COLO668 (cell line): Measurements from ENCODE around the gene SLC10A4.
"Not testable (repeated sequence)": the region's sequence is repeated elsewhere in the genome, so short reads cannot be mapped to it uniquely, and the experiment has no call there.

Experiments
- DNase-seq: peaks from one replicate; lab custom pipeline; 2025; ENCODE audit not compliant: unreplicated experiment; lab: John Stamatoyannopoulos, UW

The SLC10A4 gene

GRCh38 chr4:48483006-48483776 is at the start of gene SLC10A4:
Gene SLC10A4 (plus strand): TSS chr4:48483343. CDS start chr4:48483562, 219 bp downstream.
- peak; percentile 63 for DNase-seq

DNA sequence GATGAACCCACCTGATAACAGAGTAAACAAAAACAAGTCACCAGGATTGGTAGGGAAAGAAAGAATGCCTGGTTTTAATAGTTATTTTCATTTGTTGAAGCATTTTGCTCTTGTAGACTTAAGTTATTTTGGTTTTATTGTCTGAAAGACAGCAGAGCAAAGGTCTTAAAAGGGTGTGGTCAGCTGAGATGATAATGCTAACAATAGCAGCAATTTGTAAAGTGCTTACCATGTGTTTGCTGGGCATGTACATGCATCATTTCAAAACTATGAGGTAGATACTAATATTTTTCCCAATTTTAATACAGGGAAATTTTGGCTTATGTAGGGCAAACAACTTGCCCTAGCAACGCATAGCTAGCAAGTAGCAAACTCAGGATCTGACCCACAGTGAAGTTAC is 46.8 kb upstream of the SLC10A4 start:
- DNase-seq = no peak

GRCh38 chr4:48439988-48440387 is 43.2 kb upstream of the SLC10A4 start:
- no peak for DNase-seq

DNA sequence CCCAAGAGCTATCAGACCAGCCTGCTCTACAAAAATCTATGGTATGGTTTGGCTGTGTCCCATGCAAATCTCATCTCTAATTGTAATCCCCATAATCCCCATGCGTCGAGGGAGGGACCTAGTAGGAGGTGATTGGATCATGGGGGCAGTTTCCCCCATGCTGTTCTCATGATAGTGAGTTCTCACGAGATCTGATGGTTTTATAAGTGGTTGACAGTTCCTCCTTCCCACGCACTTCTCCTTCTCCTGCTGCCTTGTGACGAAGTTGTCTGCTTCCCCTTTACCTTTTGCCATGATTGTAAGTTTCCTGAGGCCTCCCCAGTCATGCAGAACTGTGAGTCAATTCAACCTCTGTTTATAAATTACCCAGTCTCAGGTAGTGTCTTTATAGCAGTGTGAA is 42.2 kb upstream of the SLC10A4 start:
- DNase-seq = not testable (repeated sequence)

DNA sequence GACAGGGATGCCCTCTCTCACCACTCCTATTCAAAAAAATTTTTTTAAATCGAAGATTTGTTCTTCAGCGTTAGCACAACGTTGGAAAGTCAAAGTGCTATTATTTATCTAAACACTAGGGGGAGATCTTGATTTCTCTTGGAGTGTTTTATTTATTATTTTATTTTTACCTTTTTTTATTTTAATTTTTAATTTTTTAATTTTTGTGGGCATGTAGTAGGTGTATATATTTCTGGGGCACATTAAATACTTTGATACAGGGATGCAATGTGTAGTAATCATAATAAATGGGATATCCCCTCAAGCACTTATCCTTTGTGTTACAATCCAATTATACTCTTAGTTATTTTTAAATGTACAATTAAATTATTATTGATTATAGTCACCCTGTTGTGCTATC is 37.4 kb upstream of the SLC10A4 start:
- no peak for DNase-seq

- no peak for DNase-seq
Measured at GRCh38 chr4:48446642-48447041, 36.5 kb upstream of the SLC10A4 start.

GRCh38 chr4:48449151-48449550 is 34.0 kb upstream of the SLC10A4 start:
- no peak for DNase-seq

GRCh38 chr4:48450740-48451139 is 32.4 kb upstream of the SLC10A4 start:
- no peak for DNase-seq

DNA sequence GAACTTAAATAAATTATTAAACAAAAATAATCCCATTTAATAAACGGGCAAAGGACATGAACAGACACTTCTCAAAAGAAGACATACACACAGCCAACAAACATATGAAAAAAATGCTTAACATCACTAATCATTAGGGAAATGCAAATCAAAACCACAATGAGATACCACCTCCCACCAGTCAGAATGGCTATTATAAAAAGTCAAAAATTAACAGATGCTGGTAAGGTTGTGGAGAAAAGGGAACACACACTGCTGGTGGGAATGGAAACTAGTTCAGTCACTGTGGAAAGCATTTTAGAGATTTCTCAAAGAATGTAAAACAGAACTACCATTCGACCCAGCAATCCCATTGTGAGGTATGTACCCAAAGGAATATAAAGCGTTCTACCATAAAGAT is 31.5 kb upstream of the SLC10A4 start:
- not testable (repeated sequence) for DNase-seq

DNA sequence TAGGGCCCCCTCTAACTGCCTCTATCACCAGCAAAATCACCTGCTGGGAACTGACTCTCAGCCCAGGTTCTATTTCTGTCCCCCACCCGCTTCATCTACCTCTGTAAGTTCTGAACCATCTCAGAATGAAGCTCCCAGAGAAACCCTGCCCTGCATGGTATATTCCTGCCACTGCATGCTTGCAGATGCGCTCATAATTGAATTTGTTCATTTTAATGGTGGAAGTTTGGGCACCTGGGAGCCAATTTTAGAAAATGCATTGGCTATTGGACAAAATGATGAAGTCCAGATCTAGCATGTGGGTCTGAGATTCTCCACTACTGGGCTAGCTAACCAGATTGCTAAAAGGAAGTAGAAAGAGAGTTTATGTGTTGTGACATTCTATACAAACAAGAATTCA is 28.6 kb upstream of the SLC10A4 start:
- no peak for DNase-seq

DNA sequence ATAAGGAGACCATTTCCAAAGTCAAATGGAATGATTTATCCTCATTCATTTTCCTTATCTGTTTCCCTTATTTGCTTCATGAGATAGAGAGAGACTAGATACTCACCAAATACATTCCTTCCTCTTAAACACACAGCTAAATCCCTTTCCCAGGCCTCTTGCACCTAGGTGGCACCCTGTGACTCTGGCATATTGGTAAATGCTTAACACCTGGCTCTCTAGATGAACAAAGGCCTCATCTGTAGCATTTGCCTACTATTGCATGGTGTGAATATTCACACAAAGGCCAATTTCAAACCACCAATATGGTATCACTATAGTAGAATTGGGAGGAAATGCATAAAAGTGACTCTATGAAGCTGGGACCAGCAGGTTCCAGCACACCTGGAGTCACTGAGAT is 22.1 kb upstream of the SLC10A4 start:
- DNase-seq = no peak

DNA sequence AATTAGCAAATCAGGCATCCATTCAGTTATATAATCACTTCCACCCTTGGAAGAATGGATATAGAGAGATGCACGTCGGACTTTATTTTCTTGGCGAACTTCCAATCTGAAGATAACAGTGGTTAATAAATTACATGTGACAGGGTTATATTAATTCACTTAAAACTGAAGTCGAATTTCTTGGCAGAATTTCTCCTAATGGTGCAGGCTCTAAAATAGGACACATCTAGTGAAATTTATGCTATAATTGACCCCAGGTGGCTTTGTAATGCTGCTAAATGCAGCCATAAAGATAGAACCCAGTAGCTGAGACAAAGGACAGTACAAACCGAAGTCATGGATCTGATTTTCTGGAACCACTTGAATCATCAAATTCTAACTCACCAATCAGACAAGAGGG is 20.8 kb upstream of the SLC10A4 start:
- DNase-seq = no peak

DNA sequence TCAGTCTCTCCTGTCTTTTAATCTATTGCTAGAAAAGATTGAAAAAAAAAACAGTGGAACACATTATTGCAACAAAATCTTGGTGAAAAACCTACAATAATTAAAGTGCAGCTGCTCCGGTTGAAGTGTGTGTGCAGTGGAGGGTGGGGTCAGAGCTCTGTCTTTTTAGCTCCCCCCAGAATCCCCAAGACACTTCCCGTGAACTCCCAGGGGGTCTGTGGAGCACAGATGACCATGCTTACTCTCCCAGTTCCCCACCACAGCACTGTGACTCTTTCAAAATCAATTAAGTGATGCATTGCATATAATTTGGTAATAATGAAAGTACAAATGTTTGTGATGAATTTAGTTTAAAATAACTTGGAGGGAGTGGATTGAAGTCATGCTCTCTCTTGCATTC is 15.7 kb upstream of the SLC10A4 start:
- no peak for DNase-seq

- DNase-seq = no peak
Measured at GRCh38 chr4:48467891-48468290, 15.3 kb upstream of the SLC10A4 start.

DNA sequence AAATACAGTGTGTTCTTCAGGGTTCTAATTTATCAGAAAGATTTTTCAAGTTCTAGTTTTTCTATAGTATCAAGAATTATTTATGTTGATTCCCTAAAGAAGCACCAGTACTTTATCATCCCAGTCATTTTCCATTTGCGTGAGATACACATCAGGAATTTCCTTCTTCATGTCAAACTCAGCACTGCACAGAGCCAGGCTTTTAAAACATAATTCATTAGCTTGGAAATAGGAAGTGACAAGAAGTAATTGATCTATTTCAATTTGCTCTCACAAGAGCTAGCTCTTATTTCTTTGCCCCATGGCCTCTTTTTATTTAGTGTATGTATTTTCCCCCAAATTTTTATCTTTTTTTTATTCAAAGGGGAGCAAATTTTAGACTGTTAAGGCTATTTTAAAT is 13.0 kb upstream of the SLC10A4 start:
- DNase-seq = no peak

DNA sequence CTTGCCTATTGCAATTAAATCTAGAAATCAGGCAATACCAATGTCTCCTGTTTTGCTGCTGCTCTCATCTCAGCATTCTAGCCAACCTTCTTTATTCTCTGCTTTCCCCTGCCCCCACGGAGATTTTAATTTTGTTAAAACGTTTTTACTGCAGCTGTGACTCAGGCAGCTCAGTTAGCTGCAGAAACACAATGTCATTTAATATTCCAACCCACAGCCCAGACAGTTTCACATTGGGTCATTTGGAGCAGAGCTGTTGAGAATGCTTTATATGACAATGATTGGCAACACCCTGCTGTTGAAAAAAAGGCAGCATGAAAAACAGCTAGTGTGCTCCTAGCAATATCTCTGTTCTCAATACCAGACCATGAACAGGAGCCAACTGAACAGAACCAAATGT is 12.6 kb upstream of the SLC10A4 start:
- no peak for DNase-seq

GRCh38 chr4:48472794-48473193 is 10.3 kb upstream of the SLC10A4 start:
- no peak for DNase-seq

DNA sequence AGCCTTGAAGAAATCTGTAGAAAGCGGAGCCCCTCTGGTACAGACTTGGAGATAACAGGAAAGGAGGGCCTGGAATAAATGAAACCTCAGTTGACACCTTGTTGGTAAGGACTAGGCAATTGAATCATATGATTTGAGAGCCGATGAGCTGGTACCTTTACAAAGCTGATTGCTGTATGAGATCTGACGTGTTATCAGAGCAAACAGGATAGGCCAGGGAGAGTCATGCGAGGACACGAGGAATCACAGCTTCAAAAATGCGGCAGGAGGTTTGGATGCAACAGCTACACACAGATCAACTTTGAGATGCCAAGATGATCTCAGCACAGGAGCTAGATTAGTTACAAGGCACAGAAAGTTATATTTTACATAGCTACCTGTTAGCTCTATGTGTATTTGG is 7.4 kb upstream of the SLC10A4 start:
- DNase-seq = no peak

DNA sequence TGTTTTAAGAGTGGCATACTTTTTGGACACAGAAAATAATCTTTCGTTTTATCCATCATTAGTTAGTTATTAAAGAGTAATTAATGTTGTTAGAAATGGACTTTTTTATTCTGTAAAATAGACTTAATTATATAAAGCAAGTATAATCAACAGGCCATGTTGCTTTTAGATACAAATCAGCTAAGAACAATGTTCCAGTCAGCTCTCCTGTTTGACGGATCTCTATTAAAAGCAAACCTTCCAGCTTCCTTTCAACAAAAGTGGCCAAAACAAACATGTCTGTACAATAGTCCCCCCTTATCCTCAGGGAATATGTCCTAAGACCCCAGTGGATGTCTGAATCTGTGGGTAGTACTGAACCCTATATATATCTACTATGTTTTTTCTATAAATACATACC is 4.9 kb upstream of the SLC10A4 start:
- no peak for DNase-seq

DNA sequence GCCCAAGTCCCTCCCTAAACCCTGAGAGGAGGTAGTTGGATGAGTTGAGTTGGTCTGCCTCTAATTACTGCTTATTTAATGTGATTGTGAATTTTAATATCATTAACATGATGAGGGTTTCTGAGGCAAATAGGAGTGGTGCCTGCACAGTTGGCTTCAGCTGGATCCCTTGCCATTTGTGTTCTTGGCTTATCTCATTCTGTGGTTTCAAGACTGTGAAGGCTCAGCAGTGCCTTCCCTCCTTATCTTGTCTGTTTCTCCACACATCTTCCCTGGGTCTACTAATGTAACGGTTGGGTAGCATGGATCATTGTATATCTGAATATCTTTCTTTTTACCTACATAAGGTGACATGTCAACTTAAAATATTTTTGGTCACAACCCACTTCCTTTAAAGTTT is 1.6 kb upstream of the SLC10A4 start:
- no peak for DNase-seq

DNA sequence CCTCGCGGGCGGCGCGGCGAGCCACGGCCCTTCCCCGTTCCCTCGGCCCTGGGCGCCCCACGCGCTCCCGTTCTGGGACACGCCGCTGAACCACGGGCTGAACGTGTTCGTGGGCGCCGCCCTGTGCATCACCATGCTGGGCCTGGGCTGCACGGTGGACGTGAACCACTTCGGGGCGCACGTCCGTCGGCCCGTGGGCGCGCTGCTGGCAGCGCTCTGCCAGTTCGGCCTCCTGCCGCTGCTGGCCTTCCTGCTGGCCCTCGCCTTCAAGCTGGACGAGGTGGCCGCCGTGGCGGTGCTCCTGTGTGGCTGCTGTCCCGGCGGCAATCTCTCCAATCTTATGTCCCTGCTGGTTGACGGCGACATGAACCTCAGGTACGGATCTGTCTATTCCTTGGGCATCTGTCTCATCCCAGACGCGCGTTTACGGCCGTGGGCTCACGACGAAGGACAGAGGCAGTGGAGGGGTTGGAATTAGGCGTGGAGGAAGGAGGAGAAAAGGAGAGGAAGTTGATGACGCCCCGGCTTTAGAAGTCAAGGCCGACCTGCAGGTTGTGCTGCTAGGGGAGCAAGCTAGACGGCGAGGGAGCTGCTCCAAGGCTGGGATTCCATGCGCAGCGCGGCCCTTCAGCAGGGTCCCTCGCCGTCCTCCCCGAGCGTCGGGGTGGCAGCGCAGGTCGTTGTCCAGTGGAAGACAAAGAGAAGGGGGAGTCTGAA is 792 bp downstream of the SLC10A4 start:
- peak; percentile 39 for DNase-seq

DNA sequence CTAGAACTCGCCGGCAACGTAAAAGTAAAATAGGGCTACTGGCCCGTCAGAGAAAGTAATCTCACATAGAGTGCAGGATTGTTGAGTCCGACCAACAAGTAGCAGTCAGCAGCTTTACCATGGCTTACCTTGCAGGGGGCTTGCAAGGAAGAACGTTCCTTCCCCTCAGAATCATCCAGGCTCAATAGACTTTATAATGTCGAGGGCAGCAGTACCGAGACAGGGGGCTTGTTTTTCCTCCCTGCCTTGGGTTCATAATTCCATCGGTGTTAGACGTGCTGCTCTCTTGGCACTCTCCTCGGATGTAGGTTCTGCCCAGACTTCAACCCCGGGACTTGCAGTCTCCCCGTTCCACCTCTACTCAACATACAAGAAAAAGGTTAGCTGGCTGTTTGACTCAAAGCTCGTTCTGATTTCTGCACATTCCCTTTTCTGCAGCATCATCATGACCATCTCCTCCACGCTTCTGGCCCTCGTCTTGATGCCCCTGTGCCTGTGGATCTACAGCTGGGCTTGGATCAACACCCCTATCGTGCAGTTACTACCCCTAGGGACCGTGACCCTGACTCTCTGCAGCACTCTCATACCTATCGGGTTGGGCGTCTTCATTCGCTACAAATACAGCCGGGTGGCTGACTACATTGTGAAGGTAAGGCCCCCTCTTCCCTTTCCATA is 1.5 kb downstream of the SLC10A4 start:
- DNase-seq = no peak
